Astrocyte of the spinal cord (primary cell): ENCODE results near the gene NUP133.

Experiments
- DNase-seq: peaks from one replicate; pipeline ENCODE4 v3.0.0; 2011; ENCODE audit warnings: low read depth, low spot score
- H3K4me3 ChIP-seq: 2 replicates; pipeline ENCODE4 v1.5.1; 2011; ENCODE audit warnings: low read depth, mild to moderate bottlenecking, low read length, moderate library complexity
- CTCF ChIP-seq: IDR thresholded peaks from 2 replicates; pipeline ENCODE4 v1.5.1; 2012; ENCODE audit warnings: low read depth, mild to moderate bottlenecking, low read length, inconsistent platforms
- in situ Hi-C: cut with HindIII; loops from 2 replicates; pipeline ENCODE4 v1.10.0; 2017; ENCODE audit warnings: low sequenced_read_pairs

NUP133 gene

GRCh38 chr1:229536982-229537381 is 28.8 kb upstream of the NUP133 start:
- no peak for TF ChIP-seq CTCF
- DNase-seq: no peak
- no peak overlapping the region for H3K4me3 ChIP-seq
- in situ Hi-C loops: no loop called here

- no peak for DNase-seq
- in situ Hi-C loops: no loop called here
- H3K4me3 ChIP-seq: no peak overlapping the region
- TF ChIP-seq CTCF: no peak
These were observed 27.1 kb upstream of the NUP133 start for GRCh38 chr1:229535230-229535629.

GRCh38 chr1:229531326-229531725 is 23.2 kb upstream of the NUP133 start:
- TF ChIP-seq CTCF: no peak
- in situ Hi-C loops: no loop called here
- no peak for DNase-seq
- H3K4me3 ChIP-seq: no peak overlapping the region

GRCh38 chr1:229529639-229530038 is 21.5 kb upstream of the NUP133 start:
- H3K4me3 ChIP-seq: no peak overlapping the region
- in situ Hi-C loops: no loop called here
- no peak for DNase-seq
- TF ChIP-seq CTCF: no peak

GRCh38 chr1:229526695-229527094 is 18.6 kb upstream of the NUP133 start:
- in situ Hi-C loops: no loop called here
- DNase-seq: no peak
- no peak for TF ChIP-seq CTCF
- H3K4me3 ChIP-seq: no peak overlapping the region

- DNase-seq: no peak
- no peak overlapping the region for H3K4me3 ChIP-seq
- no peak for TF ChIP-seq CTCF
- in situ Hi-C loops: no loop called here
These were observed 14.9 kb upstream of the NUP133 start for GRCh38 chr1:229523052-229523451.
